ENCODE results near the gene CCDC126.
"Not testable (repeated sequence)": the region's sequence is repeated elsewhere in the genome, so short reads cannot be mapped to it uniquely, and the experiment has no call there.

CCDC126 gene

DNA sequence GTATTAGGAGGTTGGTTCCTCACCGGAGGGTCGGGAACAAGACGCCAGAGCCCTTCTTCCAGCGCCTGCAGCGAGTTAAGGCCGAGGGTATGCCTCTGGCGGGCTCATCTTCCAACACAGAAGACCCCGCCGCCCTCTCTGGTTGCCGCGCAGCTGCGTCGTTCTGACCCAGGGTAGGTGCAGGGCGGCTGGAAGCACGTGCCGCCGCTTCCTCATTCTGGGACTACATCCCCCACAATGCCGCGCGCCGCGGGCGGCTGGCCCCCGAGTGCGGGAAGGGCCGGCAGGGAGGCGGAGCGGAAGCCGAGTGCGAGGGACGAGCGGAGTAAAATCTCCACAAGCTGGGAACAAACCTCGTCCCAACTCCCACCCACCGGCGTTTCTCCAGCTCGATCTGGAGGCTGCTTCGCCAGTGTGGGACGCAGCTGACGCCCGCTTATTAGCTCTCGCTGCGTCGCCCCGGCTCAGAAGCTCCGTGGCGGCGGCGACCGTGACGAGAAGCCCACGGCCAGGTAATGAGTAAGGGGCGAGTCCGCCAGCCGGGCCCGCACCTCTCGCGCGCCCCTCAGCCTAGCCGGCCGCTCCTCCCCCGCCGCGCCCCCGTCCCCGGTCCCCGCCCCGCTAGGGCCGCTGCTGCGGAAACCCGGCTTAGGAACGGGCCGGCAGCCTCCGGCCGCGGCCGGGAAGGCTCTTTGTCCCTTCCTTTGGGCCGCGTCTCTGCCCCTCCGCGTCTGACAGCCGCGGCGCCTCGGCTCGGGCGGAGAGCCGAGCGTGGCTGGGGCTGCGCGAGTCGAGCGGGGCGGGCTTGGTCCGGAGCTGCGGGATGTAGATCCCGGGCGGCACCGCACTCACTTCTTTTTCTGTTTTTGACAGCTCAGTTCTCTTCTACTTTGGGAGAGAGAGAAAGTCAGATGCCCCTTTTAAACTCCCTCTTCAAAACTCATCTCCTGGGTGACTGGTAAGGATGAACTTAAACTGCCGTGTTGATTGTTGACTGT is at the start of gene CCDC126:
Gene CCDC126 (plus strand): TSS at position 289 of the 998 bp plus-strand sequence. CDS start 13,934 bp downstream, outside the sequence.
- peak; percentile 77 for DNase-seq

DNA sequence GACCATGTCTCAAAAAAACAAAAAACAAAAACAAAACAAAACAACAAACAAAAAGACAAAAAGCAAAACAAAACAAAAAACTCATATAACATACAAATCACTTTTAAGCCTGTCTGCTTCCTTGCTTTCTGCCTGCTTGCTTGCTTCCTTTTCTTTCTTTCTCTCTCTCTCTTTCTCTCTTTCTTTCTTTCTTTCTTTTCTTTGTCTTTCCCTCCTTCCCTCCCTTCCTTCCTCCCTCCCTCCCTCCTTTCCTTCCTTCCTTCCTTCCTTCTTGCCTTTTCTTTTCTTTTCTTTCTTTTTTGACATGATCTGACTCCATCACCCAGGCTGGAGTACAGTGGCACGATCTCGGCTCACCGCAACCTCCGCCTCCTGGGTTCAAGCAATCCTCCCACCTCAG is 49.5 kb upstream of the CCDC126 start:
- DNase-seq = no peak

- DNase-seq = no peak
Observed at GRCh38 chr7:23558303-23558702, 38.9 kb upstream of the CCDC126 start.

GRCh38 chr7:23570592-23571200 is 26.5 kb upstream of the CCDC126 start:
- DNase-seq = peak; percentile 58

DNA sequence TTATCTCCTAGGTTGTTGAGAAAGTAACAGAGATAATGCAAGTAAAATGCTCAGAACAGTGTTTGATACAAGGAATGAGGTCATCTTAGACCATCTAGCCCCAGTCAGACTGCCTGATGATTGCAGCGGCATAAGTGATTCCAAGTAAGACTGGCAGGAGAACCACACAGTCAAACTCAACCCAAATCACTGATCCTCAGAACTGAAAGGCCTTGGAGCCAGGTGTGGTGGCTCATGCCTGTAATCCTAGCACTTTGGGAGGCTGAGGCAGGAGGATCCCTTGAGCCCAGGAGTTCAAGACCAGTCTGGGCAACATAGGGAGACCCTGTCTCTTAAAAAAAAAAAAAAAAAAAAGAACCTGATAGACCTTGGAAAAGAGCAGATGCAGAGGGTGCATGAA is 15.2 kb upstream of the CCDC126 start:
- not testable (repeated sequence) for DNase-seq

GRCh38 chr7:23585304-23585703 is 11.9 kb upstream of the CCDC126 start:
- not testable (repeated sequence) for DNase-seq

DNA sequence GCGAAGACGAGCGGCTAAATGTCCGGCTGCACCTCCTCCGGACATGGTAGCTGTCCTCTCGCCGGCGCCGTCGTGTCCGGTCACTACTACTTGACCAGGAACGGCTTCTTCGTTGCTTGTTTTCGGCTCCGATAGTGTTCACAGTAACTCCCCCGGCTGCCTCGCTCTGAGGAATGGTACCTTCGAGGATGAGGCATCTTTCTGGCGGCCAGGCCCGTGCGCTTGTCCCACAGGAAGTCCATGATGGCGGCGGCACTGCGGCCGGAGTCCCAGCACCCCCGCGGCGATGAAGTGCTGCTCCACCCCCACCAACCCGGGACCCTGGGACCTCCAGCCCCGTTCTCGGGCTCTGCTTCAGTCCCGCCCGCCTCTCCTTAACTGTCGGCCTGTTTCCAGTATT is 11.0 kb upstream of the CCDC126 start:
- DNase-seq = no peak

DNA sequence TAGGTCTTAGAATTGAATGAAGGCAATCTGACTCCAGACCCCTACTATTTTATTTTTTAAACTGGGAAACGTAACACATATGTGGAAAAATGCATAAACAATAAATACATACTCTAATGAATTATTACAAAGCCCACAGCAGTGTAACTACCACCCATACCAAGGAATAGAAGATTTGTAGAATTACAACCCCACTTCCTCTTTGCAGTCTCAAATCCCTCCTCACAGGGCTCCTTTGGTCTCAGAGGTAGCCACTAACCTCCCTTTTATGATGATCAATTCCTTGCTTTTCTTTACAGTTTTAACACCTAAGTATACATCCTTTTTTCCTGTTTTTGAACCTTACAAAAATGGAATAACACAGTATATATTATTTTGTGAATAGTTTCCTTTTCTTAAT is 6.7 kb upstream of the CCDC126 start:
- DNase-seq = no peak

DNA sequence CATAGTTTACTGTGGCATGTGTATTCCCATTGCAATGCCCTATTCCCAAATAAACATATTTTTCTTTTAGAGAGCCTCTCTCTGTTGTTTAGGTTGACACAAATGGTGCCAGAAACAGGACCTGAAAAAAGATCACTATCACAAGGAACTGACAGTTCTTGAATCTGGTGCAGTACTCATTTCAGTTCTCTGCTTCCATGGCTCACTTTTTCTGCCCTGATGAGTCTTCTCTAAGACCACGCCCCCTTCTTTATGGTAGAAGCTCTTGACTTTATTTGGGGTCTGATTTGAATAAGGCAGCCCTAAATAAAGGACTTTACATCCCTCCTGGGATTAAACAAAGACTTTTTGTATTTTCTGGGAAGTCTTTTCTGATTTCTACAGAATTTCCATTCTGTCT is 3.5 kb upstream of the CCDC126 start:
- no peak for DNase-seq

GRCh38 chr7:23594879-23595604 is 2.1 kb upstream of the CCDC126 start:
- DNase-seq = peak; percentile 13

GRCh38 chr7:23598296-23598695 is 1.1 kb downstream of the CCDC126 start:
- no peak for DNase-seq

DNA sequence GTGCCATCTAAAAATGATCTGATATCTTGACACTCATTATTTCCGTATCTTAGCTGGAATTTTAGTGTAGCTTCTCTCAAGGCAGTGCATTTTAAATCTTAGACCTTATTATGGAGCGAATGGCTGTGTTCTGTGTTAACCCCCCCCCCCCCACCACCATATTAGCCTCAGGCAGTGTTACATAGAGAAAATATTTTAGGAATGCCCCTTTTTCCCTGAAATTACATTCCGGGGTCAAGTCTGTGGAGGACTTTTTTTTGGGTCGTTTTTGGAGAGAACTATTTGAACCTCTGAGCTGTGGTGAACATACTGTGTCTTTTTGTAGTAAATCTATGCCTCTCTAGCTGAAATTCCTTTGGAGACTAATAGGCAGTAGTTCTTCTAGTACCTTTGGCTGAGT is 3.1 kb downstream of the CCDC126 start:
- no peak for DNase-seq

- DNase-seq = no peak
Observed at GRCh38 chr7:23603632-23604295, 6.6 kb downstream of the CCDC126 start.

GRCh38 chr7:23604296-23604640 is 7.1 kb downstream of the CCDC126 start:
- DNase-seq = no peak

GRCh38 chr7:23607130-23607529 is 9.9 kb downstream of the CCDC126 start:
- no peak for DNase-seq

GRCh38 chr7:23607866-23608265 is 10.7 kb downstream of the CCDC126 start:
- no peak for DNase-seq

DNA sequence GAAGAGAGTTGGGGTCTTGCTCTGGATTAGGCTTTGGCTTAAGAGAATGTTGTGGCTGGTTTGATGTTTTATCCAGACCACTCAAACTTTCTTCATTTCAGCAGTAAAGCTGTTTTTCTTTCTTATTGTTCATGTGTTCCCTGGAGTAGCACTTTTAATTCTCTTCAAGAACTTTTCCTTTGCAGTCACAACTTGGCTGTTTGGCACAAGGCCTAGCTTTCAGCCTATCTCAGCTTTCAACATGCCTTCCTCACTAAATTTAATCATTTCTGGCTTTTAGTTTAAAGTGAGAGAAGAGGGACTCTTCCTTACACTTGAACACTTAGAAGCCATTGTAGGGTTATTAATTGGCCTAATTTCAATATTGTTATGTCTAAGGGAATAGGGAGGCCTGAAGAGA is 18.1 kb downstream of the CCDC126 start:
- DNase-seq = no peak

GRCh38 chr7:23616593-23616992 is 19.4 kb downstream of the CCDC126 start:
- DNase-seq = no peak

- no peak for DNase-seq
Observed at GRCh38 chr7:23617482-23617881, 20.3 kb downstream of the CCDC126 start.

GRCh38 chr7:23618241-23618640 is 21.1 kb downstream of the CCDC126 start:
- no peak for DNase-seq

GRCh38 chr7:23619141-23619540 is 22.0 kb downstream of the CCDC126 start:
- DNase-seq = no peak

- DNase-seq = no peak
Observed at GRCh38 chr7:23622506-23622925, 25.3 kb downstream of the CCDC126 start.

- DNase-seq = no peak
Observed at GRCh38 chr7:23628370-23628769, 31.2 kb downstream of the CCDC126 start.

Data from CD4-positive, alpha-beta T cell treated with Interleukin-4 for 4 hours (primary cell).